NCI-H2171 treated with DMSO at 0.1 percent for 48 hours (cell line): ENCODE data around the gene MC1R.
"Not testable (repeated sequence)": the region's sequence is repeated elsewhere in the genome, so short reads cannot be mapped to it uniquely, and the experiment has no call there.

Experiments
- DNase-seq: peaks from one replicate; lab custom pipeline; 2025; lab: John Stamatoyannopoulos, UW

MC1R gene

DNA sequence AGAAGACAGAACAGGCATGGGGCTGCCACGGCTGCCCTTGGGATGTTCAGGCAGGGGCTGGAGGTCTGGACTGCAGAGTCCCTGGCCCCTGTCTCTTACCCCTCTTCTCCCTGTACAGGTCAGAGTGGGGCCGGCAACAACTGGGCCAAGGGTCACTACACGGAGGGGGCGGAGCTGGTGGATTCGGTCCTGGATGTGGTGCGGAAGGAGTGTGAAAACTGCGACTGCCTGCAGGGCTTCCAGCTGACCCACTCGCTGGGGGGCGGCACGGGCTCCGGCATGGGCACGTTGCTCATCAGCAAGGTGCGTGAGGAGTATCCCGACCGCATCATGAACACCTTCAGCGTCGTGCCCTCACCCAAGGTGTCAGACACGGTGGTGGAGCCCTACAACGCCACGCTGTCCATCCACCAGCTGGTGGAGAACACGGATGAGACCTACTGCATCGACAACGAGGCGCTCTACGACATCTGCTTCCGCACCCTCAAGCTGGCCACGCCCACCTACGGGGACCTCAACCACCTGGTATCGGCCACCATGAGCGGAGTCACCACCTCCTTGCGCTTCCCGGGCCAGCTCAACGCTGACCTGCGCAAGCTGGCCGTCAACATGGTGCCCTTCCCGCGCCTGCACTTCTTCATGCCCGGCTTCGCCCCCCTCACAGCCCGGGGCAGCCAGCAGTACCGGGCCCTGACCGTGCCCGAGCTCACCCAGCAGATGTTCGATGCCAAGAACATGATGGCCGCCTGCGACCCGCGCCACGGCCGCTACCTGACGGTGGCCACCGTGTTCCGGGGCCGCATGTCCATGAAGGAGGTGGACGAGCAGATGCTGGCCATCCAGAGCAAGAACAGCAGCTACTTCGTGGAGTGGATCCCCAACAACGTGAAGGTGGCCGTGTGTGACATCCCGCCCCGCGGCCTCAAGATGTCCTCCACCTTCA, 16.2 kb downstream of the MC1R start:
- DNase-seq = no peak

DNA sequence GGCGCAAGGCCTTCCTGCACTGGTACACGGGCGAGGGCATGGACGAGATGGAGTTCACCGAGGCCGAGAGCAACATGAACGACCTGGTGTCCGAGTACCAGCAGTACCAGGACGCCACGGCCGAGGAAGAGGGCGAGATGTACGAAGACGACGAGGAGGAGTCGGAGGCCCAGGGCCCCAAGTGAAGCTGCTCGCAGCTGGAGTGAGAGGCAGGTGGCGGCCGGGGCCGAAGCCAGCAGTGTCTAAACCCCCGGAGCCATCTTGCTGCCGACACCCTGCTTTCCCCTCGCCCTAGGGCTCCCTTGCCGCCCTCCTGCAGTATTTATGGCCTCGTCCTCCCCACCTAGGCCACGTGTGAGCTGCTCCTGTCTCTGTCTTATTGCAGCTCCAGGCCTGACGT, 17.0 kb downstream of the MC1R start:
- DNase-seq = not testable (repeated sequence)

DNA sequence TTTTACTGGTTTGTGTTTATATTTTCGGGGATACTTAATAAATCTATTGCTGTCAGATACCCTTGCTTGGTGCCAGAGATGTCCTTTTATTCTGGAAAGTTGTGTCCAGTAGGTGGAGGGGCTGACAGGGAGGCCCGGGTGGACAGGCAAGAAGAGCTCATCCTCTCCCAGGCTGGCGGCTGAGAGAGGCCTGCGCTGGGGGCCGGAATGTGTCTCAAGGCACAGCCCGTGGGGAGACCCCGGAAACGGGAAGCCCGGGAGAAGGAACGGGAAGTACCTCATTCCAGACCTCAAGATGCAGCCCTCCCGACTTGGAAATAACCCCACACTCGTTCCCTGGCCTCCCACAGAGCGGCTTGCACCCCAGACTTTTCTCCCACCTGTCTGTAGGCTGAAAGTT, 17.4 kb downstream of the MC1R start:
- no peak for DNase-seq

DNA sequence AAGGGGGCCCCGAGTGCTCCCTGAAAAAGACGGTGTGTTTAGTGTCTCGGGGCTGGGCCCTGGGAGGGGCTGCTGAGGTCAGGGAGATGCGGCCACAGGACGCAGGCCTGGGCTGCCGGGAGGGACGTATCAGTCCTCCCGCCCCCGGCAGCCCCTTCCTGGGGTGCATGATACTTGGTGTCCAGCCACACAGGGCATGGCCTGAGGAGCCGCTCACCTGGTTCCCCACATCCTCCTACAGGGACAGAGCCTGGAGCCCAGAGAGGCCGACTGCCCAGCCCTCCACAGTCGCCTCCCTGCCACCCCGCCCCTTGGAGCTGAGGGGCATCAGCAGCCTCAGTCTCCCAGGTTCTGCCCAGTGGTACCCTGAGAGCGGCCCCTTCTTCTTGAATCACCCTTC, 17.8 kb downstream of the MC1R start:
- no peak for DNase-seq

DNA sequence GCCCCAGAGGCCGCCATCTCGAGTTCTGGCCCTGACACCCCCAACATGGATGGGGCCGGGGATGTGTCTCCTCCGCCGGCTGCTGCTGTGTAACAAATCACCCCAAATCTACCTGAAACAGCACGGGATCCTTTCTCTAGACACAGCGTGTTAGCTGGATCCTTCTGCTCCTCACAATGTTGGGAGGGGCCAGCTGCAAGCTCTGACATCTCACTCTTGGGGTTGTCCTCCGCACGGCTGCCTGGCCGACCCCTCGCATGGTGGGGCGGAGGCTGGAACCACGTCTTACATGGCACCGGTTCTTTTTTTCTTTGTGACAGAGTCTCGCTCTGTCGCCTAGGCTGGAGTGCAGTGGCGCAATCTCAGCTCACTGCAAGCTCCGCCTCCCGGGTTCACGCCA, 18.3 kb downstream of the MC1R start:
- DNase-seq = no peak

DNA sequence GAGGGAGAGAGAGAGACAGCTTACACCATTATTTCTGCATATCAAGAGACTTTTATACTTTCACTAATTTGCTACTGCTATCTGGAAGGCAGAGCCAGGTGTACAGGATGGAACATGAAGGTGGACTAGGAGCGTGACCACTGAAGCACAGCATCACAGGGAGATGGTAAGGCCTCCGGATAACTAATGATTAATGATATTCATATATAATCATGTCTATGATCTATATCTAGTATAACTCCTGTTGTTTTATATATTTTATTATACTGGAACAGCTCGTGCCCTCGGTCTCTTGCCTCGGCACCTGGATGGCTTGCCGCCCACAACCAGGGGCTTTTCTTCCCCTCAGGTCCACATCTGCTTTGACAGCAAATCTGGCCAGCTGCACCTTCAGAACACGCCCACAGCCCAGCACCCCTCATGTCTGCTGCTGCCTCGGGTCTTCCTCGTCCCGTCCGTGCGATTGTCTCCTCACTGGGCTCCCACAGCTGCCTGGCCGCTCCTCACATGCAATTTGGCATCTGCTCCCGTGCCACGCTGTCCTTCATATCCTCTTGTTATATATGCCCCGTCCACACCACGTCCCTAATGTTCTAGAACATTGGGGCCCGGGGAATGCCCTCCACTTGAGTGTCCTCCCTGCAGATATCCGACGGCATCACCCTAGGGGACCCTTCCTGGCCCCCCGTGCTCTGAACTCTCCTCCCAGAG, 19.7 kb downstream of the MC1R start:
- no peak for DNase-seq

DNA sequence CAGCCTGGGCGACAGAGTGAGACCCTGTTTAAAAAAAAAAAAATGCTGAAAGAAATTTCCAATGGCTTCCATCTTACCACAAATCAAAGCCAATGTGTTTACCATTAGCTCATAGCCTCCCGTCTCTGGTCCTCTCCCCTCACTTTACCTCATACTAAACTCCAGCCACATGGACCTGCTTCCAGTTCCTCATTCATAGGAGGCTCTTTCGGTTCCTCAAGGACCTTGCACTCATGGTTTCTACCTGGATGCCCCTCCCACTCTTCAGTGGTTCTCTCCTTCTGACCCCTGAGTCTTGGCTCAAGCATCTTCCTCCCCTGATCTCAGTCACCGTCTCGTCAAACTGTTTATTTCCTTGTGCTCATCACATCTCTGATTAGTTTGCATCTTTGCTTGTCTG, 26.1 kb downstream of the MC1R start:
- DNase-seq = no peak

DNA sequence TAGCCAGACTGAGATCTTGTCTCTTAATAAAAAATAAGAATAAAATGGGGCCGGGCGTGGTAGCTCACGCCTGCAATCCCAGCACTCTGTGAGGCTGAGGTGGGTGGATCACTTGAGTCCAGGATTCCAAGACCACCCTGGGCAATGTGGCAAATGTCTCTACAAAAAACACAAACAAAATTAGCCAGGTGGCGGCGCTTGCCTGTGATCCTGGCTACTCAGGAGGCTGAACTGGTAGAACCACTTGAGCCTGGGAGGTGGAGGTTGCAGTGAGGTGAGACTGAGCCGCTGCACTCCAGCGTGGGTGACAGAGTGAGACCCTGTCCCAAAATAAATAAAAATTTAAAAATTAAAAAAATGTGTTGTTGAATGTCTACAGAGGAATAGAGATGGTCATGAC, 27.0 kb downstream of the MC1R start:
- no peak for DNase-seq

DNA sequence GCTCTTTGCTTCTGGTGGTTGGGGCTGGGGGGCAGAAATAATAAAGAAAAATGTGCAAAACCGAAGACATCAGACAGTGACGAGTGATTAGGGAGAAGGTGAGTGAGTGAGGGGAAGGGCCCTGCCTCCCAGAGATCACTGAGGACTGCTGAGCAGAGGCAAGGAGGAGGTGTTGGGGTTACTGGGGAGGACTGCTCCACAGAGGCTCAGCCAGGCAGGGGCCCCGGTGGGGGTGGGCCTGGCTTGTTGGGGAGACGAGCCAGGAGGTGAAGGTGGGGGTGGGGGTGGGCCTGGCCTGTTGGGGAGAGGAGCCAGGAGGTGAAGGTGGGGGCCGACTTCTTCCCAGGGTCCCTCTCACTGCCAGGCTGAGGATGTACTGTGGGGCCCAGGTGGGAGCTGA, 27.9 kb downstream of the MC1R start:
- no peak for DNase-seq

DNA sequence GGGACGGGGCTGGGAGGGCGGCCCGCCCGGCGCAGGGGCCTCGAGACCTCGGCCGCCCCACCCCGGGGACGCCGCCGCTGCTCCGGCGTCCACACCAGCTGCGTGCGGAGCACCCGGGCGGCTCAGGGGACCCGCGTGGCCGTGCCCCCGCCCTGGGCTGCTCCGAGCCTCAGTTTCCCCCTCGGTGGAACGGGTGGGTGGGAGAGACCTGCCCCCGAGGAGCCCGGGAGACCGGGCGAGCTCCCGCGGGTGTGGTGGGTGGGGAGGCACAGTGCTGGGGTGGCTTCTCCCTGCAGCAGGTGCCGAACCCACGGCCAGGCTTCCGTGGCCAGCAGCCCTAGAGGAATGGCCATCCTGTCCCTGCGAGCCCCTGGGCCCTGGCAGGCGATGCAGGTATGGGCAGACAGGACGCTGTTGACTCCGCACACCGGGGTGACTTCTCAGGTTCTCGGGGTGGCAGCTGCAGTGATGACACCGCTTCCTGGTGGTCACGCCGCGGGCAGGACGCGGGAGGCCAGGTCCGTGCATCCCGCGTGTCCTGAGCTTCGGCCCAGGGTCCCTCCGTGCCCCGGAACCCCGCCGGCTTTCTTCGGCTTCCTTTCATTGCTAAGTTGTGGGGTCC, 30.6 kb downstream of the MC1R start:
- no peak for DNase-seq

DNA sequence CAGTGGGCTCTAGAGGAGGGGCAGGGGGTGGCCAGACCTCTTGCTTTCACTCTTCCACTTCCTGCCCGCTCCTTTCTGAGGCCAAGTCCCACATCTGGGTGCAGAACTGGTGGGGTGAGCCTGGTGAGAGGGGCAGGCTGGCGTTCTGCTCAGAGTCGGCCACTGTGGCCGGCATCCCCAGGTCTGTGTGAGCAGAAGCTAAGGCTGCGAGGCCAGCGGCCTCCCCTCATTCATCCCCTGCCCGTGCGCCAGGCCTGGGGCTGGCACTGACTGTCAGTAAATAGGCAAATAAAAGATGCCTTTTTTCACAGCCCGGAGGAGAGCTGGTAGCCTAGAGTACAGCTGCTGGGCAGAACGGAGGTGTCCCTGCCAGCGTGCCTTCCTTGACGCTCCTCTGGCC, 31.1 kb downstream of the MC1R start:
- no peak for DNase-seq

DNA sequence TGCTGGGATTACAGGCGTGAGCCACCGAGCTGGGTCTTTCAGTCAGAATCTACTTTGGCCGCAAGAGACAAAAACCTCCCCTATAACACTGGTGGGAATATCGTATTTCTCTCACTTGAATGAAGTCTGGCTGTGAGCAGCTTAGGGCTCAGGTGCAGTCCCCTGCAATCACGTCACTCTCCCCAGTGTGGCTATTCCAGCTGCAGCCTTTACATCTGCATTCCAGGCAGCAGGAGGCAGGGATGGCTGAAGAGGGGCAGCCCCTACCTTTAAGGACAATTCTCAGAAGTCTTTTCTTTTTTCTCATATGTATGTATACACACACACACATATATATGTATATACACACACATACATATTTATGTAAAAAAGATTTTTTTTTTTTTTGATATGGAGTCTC, 32.8 kb downstream of the MC1R start:
- peak; percentile 24 for DNase-seq

DNA sequence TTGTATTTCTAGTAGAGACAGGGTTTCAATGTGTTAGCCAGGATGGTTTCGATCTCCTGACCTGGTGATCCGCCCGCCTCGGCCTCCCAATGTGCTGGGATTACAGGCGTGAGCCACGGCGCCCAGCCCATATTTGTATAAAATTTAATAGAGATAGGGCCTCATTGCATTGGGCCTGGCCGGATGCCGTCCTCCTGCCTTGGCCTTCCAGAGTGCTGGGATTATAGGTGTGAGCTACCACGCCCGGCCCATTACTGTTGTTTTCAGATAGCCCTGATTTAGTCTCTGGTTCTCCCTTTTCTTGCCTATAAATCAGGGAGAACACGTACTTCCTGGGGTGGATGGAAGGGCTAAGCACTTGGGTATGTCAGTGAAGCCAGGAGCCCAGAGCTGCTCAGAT, 33.4 kb downstream of the MC1R start:
- no peak for DNase-seq

DNA sequence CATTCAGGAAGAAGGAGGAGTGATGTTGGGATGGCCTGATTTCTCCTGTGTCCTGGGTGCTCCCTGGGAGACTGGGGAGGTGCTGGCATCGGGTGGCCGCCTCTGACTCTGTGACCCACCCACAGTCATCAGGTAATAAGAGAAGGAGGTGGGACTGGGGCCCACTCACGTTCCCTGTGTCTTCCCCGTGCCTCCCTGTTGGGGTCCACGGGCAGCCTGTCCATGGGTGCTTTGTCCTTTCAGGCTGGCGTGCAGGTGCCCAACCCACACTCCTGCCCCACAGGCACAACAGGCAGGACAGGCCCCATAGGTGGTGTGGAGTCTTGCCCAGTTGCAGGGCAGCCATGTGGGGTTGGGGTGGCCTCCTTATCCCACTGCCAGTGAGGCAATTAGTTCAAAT, 33.9 kb downstream of the MC1R start:
- no peak for DNase-seq

DNA sequence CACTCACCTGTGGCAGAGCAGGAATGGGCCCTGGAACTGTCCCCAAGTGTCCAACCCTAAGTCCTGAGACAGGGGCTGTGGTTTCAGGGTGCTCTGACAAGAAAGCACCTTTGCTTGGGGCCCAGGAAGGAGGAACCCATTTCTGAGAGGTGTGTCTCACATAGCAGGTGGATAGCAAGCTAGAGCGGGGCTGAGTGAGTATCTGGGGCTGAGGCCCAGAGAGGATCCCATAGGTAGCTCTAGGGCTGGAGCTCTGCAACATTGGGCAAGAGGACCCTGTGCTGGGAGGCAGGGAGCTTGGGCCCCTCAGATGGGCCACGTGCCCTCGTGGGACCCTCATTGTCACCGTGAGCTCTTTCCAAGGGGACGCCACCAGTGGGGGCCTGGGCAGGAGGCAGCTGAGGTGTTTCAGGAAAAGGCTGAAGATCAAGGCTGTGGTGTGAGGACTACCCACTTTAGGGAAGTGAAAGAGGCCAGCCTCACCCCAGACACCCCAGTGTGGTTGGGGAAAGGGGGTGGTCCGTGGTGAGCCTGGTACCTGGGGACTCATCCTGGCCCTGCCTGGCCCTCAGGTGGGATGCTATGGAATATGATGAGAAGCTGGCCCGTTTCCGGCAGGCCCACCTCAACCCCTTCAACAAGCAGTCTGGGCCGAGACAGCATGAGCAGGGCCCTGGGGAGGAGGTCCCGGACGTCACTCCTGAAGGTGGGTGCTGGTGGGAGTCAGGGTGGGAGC, 35.2 kb downstream of the MC1R start:
- no peak for DNase-seq

DNA sequence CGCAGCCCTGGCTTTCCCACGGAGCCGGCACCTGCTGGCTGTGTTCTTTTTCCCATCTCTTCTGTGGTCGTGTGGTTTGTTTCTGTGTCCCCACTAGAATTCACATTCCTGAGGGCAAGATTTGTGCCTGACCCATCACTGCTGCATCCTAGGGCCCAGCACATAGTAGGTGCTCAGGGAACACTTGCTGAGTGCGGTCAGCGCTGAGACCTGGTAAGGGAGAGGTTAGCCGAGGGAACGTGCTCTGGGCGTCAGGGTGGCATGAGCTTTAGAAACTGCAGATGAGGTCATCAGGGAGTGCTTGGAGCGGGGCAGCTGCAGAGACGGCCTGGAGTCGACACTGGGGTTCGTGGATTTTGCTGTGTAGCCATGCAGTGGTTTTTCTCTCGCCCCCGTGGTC, 35.8 kb downstream of the MC1R start:
- no peak for DNase-seq

DNA sequence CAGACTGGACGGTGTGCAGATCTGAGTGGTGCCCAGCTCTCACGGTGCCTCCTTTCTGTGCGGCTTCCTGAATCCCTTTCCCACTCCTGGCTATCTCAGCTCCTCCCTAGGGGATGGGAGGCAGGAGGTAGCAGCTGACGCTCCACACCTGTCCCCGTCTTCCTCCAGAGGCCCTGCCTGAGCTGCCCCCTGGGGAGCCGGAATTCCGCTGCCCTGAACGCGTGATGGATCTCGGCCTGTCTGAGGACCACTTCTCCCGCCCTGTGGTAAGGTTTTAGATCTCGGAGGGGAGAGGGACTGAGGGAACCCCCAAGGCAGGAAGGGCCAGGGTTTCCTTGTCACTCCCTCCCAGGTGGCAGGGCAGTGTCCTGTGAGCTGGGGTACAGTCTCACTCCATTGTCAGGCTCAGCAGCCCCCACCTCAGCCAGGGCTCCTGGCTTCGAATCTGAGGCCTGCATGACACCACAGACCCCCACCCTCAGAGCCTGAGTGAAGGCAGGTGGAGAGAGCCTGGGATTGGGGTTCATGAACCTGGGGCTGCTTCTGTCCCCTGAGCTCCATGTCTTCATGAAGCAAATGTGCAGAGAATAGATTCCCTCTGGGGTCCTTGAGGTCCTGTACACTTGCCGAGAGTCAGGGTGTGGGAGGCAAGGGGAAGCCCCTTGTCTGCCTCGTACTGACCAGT, 36.5 kb downstream of the MC1R start:
- no peak for DNase-seq

DNA sequence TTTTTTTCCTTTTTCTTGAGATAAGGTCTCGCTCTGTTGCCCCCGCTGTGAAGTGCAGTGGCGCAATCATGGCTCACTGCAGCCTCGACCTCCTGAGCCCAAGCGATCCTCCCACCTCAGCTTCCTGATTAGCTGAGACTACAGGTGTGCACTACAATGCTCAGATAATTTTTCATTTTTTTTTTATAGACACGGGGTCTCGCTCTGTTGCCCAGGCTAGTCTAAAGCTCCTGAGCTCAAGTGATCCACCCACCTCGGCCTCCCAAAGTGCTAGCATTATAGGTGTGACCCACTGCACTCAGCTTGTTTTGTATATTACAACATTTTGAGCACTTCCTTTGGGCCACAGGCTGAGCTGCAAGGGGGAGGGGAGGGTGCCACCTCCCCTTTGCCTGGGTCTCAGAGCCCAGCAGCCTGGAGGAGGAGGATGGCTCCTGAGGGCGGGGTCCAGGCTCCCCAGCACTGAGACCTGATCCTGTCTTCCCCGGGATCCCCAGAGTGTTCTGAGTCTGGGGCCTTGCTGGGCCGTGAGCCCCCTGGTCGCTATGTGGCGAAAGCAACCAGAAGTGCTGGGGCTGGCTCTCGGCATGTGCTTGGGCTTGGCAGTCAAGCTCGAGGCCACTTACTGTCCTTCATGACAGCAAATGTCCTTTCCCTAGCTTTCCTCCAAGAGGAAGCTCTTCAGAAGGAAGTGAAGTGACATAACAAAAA, 38.0 kb downstream of the MC1R start:
- DNase-seq = no peak

DNA sequence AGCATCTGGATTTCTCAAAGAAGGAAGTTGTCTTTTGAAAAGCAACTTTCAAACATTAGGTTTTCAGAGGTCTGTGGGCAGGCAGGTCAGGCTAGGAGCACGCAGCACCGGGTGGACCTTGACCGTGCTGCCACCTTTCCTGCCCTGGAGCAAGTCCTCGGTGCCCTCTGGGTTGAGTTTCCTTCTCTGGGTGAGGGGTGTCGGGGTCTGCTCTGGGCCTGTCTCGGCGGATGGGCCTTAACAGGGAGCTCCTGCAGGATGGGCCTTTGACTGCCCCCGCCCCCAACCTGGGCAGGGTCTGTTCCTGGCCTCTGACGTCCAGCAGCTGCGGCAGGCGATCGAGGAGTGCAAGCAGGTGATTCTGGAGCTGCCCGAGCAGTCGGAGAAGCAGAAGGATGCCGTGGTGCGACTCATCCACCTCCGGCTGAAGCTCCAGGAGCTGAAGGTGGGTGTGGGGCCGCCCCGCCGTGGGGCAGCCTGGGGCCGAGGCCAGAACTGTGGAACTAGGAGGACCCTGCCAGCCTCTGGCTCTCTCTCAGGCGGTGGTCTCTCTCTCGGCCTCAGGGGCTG, 38.6 kb downstream of the MC1R start:
- no peak for DNase-seq

DNA sequence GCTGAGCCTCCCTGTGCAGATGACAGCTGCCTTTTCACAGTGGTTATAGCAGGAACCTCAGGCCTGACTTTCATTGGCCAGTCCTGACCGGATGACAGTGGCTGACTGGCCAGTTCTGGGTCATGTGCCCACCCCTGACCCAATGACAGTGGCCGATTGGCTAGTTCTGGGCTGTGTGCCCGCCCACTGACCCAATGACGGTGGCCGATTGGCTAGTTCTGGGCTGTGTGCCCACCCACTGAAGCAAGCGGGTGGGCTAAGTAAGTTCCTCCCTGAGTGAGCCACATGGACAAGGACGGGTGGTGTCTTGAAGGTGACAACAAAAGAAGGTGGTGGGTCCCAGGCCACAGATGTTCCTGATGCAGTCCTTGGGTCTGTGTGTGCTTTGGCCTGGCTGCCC, 39.4 kb downstream of the MC1R start:
- no peak for DNase-seq

DNA sequence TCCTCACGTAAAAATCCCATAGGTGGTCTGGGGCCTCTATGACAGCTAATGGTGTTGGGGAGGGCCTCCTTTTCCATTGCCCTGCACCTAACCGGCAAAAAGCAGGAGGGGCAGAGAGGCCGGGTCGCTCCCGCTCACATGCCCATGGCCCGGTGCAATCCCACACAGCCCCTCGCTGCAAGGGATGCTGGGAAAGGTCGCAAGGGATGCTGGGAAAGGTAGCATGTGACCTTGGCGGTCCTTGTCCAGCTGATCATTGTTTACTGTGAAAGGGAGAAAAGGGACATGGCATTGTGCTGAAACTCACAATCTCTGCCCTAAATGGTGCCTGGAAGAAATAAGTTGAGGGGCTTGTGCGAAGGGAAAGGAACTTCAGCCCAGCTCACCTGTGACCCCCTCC, 39.9 kb downstream of the MC1R start:
- DNase-seq = no peak
